ENCODE data around the gene LITAFD. TPM values are rescaled to one million over a fixed set of nuclear protein-coding genes. Genes with fewer than 3 reads are reported as not detected.

Gene LITAFD
- total RNA-seq, 4 donors from 2014 or later: not detected

GRCh38 chr16:8924214-8924613 is 42.1 kb downstream of the LITAFD start:
- in situ Hi-C loops (cut with MboI; ENCODE audit: low pct_ligation_motif_present in 1 of 4, low pct_unique_long_range_greater_than_20kb in 1 of 4, low sequenced_read_pairs in 3 of 4) (no loop called here), intact Hi-C loops (cut with DNase I; ENCODE audit: low total_unique reads) (no loop called here)
- Histone ChIP-seq H3K27ac (peak overlapping the region; percentile 36 to 63 (median 54)), H3K4me1 (peaks cover 7 to 62% (median 32%) of the 10 kb centered on the region in 4 donors), H3K9me3 (no peaks in the 10 kb centered on the region), H3K4me3 (no peak overlapping the region), H3K36me3 (peaks cover 0 to 32% (median 13%) of the 10 kb centered on the region in 4 donors), H3K27me3 (no peaks in the 10 kb centered on the region)
- peak; percentile 76 for DNase-seq
- WGBS, 2 donors (ENCODE audit: low coverage in 1 of 2): 48% methylated on average over 4 of the region's 4 CpGs; no CpG with 5 or more reads in 1 of the 2 donors
- TF ChIP-seq EP300 (IDR thresholded peaks at IDR 0.05; ENCODE audit: low read depth) (no peak), CTCF (IDR thresholded peaks at IDR 0.05) (no peak), POLR2A (IDR thresholded peaks at IDR 0.05) (no peak), POLR2AphosphoS5 (IDR thresholded peaks at IDR 0.05) (peak in 2 of 3 donors; percentile 34 to 42)

- Histone ChIP-seq H3K27me3 (no peaks in the 10 kb centered on the region), H3K4me1 (peaks cover 7 to 57% (median 31%) of the 10 kb centered on the region in 4 donors), H3K27ac (no peak overlapping the region), H3K4me3 (no peak overlapping the region), H3K36me3 (peaks cover 0 to 21% (median 10%) of the 10 kb centered on the region in 4 donors), H3K9me3 (no peaks in the 10 kb centered on the region)
- in situ Hi-C loops (cut with MboI; ENCODE audit: low pct_ligation_motif_present in 1 of 4, low pct_unique_long_range_greater_than_20kb in 1 of 4, low sequenced_read_pairs in 3 of 4): no loop called here
- TF ChIP-seq EP300 (IDR thresholded peaks at IDR 0.05; ENCODE audit: low read depth) (no peak), CTCF (IDR thresholded peaks at IDR 0.05) (no peak), POLR2AphosphoS5 (IDR thresholded peaks at IDR 0.05) (no peak), POLR2A (IDR thresholded peaks at IDR 0.05) (no peak)
- intact Hi-C loops (cut with DNase I; ENCODE audit: low total_unique reads): no loop called here
- DNase-seq: no peak
- 83 to 87% methylated on average over 1 to 7 of the region's 7 CpGs for WGBS, 2 donors (ENCODE audit: low coverage in 1 of 2)
Measured at GRCh38 chr16:8925455-8925854, 43.3 kb downstream of the LITAFD start.

GRCh38 chr16:8926827-8927226 is 44.7 kb downstream of the LITAFD start:
- 92 to 100% methylated on average over 3 to 10 of the region's 11 CpGs for WGBS, 2 donors (ENCODE audit: low coverage in 1 of 2)

GRCh38 chr16:8928467-8928957 is 46.4 kb downstream of the LITAFD start:
- WGBS, 2 donors (ENCODE audit: low coverage in 1 of 2): 66 to 74% methylated on average over 4 to 10 of the region's 10 CpGs
- no peak overlapping the region for H3K4me3 ChIP-seq
- H3K36me3 ChIP-seq: peaks cover 0 to 4% (median 0%) of the 10 kb centered on the region in 4 donors
- in situ Hi-C loops (cut with MboI; ENCODE audit: low pct_ligation_motif_present in 1 of 4, low pct_unique_long_range_greater_than_20kb in 1 of 4, low sequenced_read_pairs in 3 of 4): no loop called here
- no peak overlapping the region for H3K27ac ChIP-seq
- peaks cover 7 to 56% (median 30%) of the 10 kb centered on the region in 4 donors for H3K4me1 ChIP-seq
- no peak for TF ChIP-seq EP300 (IDR thresholded peaks at IDR 0.05; ENCODE audit: low read depth)
- no peak for TF ChIP-seq CTCF (IDR thresholded peaks at IDR 0.05)
- intact Hi-C loops (cut with DNase I; ENCODE audit: low total_unique reads): no loop called here
- no peak for DNase-seq
- H3K9me3 ChIP-seq: no peaks in the 10 kb centered on the region
- H3K27me3 ChIP-seq: no peaks in the 10 kb centered on the region

More at GRCh38 chr16:8926827-8927226, 44.7 kb downstream of the LITAFD start:
- H3K4me3 ChIP-seq: no peak overlapping the region
- no peaks in the 10 kb centered on the region for H3K27me3 ChIP-seq
- peaks cover 7 to 57% (median 31%) of the 10 kb centered on the region in 4 donors for H3K4me1 ChIP-seq
- no peaks in the 10 kb centered on the region for H3K9me3 ChIP-seq
- TF ChIP-seq POLR2A (IDR thresholded peaks at IDR 0.05) (no peak), EP300 (IDR thresholded peaks at IDR 0.05; ENCODE audit: low read depth) (no peak), CTCF (IDR thresholded peaks at IDR 0.05) (no peak), POLR2AphosphoS5 (IDR thresholded peaks at IDR 0.05) (no peak)
- in situ Hi-C loops (cut with MboI; ENCODE audit: low pct_ligation_motif_present in 1 of 4, low pct_unique_long_range_greater_than_20kb in 1 of 4, low sequenced_read_pairs in 3 of 4): no loop called here
- peaks cover 0 to 12% (median 5%) of the 10 kb centered on the region in 4 donors for H3K36me3 ChIP-seq
- peak overlapping the region in 3 of 4 donors; percentile 12 to 43 (median 34) for H3K27ac ChIP-seq
- intact Hi-C loops (cut with DNase I; ENCODE audit: low total_unique reads): no loop called here
- peak; percentile 34 for DNase-seq
